ENCODE measurements around the gene PSMG4. TPM values are rescaled to one million over a fixed set of nuclear protein-coding genes. Genes with fewer than 3 reads are reported as not detected.

Gene PSMG4
- total and polyA plus RNA-seq, 9 of the 15 experiments (the other 6 are each of a cell fraction or from before 2014, with no cell fraction given), result 12.9 to 185 (median 52.0) TPM

GRCh38 chr6:3229566-3230178 lies 29.1 kb upstream of the PSMG4 start (continued):
- TF ChIP-seq NONO (IDR thresholded peaks at IDR 0.05; ENCODE audit: low read depth in 2 of 2, low read length in 1 of 2) (no peak), TARDBP (IDR thresholded peaks at IDR 0.05) (no peak), BRD9 (IDR thresholded peaks at IDR 0.05; ENCODE audit: low read depth, partially characterized antibody) (no peak), FOXK1 (CRISPR knock-in tag; IDR thresholded peaks at IDR 0.05; ENCODE audit: borderline replicate concordance) (no peak), SRSF3 (IDR thresholded peaks at IDR 0.05; ENCODE audit: insufficient read depth, low read length) (no peak), POLR2G (IDR thresholded peaks at IDR 0.05; ENCODE audit: low read depth, low read length) (0 out of 2 replicates have a peak, but pooled peaks have one; percentile 15), MAZ (CRISPR knock-in tag; conservative IDR thresholded peaks at IDR 0.05 in 1 of 2, IDR thresholded peaks at IDR 0.05 in 1 of 2) (peak in 1 of 2 experiments; percentile 73; a peak in 1 of 4 replicates), HNRNPH1 (optimal IDR thresholded peaks at IDR 0.05; ENCODE audit: low read depth, low read length) (no peak), HMG20A (CRISPR knock-in tag; conservative IDR thresholded peaks at IDR 0.05) (no peak), NRF1 (conservative IDR thresholded peaks at IDR 0.05 in 1 of 2, IDR thresholded peaks at IDR 0.05 in 1 of 2) (peak; percentile 75 to 81), REST (IDR thresholded peaks at IDR 0.05; ENCODE audit: borderline replicate concordance) (peak; percentile 36), REST (CRISPR knock-in tag; IDR thresholded peaks at IDR 0.05; ENCODE audit: low read depth) (no peak), FIP1L1 (IDR thresholded peaks at IDR 0.05; ENCODE audit: low read depth, low read length, poor library complexity, severe bottlenecking) (no peak), BDP1 (IDR thresholded peaks at IDR 0.05; ENCODE audit: insufficient read depth, insufficient read length) (no peak), E2F8 (IDR thresholded peaks at IDR 0.05; ENCODE audit: low read depth, partially characterized antibody) (no peak)
